Fibroblast of mammary gland (primary cell): ENCODE results near the gene SH3D19.

Source experiments
- DNase-seq: peaks from one replicate; pipeline ENCODE4 v3.0.0-alpha.2; 2010; ENCODE audit warnings: low read depth
- H3K4me3 ChIP-seq: 2 replicates; pipeline ENCODE4 v1.5.1; 2011; ENCODE audit warnings: low read depth, mild to moderate bottlenecking, low read length, moderate library complexity; ENCODE audit not compliant: control insufficient read depth
- CTCF ChIP-seq: conservative IDR thresholded peaks from 2 replicates; pipeline ENCODE4 v1.5.1; 2011; ENCODE audit warnings: low read depth, low read length, inconsistent platforms; ENCODE audit not compliant: control insufficient read depth, insufficient read depth

Gene SH3D19

GRCh38 chr4:151110236-151110635 is 215.2 kb downstream of the SH3D19 start:
- TF ChIP-seq CTCF: no peak

GRCh38 chr4:151107063-151107462 is 218.3 kb downstream of the SH3D19 start:
- no peak overlapping the region for H3K4me3 ChIP-seq
- TF ChIP-seq CTCF: no peak
- DNase-seq: no peak

More at GRCh38 chr4:151110236-151110635, 215.2 kb downstream of the SH3D19 start:
- no peak for DNase-seq
- no peak overlapping the region for H3K4me3 ChIP-seq

GRCh38 chr4:151105454-151106032 is 219.9 kb downstream of the SH3D19 start:
- no peak for TF ChIP-seq CTCF
- DNase-seq: no peak
- H3K4me3 ChIP-seq: no peak overlapping the region

GRCh38 chr4:151104621-151105020 is 220.8 kb downstream of the SH3D19 start:
- TF ChIP-seq CTCF: no peak
- no peak overlapping the region for H3K4me3 ChIP-seq
- no peak for DNase-seq

GRCh38 chr4:151103758-151104157 is 221.6 kb downstream of the SH3D19 start:
- no peak overlapping the region for H3K4me3 ChIP-seq
- no peak for TF ChIP-seq CTCF
- no peak for DNase-seq

- H3K4me3 ChIP-seq: peak overlapping the region; percentile 71
Observed at GRCh38 chr4:151100531-151100930, 224.9 kb downstream of the SH3D19 start.

More at GRCh38 chr4:151100531-151100930, 224.9 kb downstream of the SH3D19 start:
- no peak for DNase-seq
- no peak for TF ChIP-seq CTCF
